ENCODE measurements around the gene CELA2A.
"Not testable (repeated sequence)": the region's sequence is repeated elsewhere in the genome, so short reads cannot be mapped to it uniquely, and the experiment has no call there.

Gene CELA2A

GRCh38 chr1:15468145-15468544, 11.6 kb downstream of the CELA2A start:
- no peak for DNase-seq (ENCODE audit: low read depth, low spot score)

GRCh38 chr1:15469361-15469760, 12.8 kb downstream of the CELA2A start:
- no peak for DNase-seq (ENCODE audit: low read depth, low spot score)

- not testable (repeated sequence) for DNase-seq (ENCODE audit: low read depth, low spot score)
These were observed 13.4 kb downstream of the CELA2A start for GRCh38 chr1:15469821-15470448.

DNA sequence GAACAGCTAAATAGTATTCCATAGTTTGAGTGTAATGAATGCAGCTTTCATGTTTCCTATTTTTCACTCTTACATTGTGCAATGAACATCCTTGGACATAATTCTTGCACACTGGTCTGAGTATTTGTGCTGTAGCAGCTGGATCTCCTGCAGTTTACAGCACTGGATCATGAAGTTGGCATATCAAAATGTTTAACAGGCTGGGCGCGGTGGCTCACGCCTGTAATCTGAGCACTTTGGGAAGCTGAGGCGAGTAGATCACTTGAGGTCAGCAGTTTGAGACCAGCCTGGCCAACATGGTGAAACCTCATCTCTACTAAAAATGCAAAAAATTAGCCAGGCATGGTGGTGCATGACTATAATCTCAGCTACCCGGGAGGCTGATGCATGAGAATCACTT, 14.5 kb downstream of the CELA2A start:
- DNase-seq (ENCODE audit: low read depth, low spot score): not testable (repeated sequence)

DNA sequence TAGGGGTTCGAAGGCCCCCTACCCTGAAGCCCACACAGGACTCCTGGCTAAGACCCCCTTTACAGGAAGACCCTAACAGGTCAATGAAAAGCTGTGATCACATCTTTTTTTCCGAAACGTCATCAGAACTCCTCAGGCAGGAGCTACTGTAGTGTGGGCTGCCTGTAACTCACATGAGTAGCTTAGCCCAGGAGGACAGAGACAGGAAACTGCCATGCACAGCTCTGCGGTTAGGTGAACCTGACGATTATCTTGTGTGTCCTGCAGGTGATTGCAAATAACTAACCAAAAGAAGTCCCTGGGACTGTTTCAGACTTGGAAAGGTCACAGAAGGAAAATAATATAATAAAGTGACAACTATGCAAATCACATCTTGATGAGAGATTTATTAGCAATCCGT, 15.2 kb downstream of the CELA2A start:
- not testable (repeated sequence) for DNase-seq (ENCODE audit: low read depth, low spot score)

GRCh38 chr1:15472587-15472986, 16.1 kb downstream of the CELA2A start:
- DNase-seq (ENCODE audit: low read depth, low spot score): no peak

- no peak for DNase-seq (ENCODE audit: low read depth, low spot score)
These were observed 19.3 kb downstream of the CELA2A start, which contains the start of gene CELA2B for GRCh38 chr1:15475752-15476314. CELA2B (plus strand) TSS chr1:15476104; CDS start chr1:15476126, 22 bp downstream.

GRCh38 chr1:15476927-15477326, 20.4 kb downstream of the CELA2A start:
- DNase-seq (ENCODE audit: low read depth, low spot score): no peak

DNA sequence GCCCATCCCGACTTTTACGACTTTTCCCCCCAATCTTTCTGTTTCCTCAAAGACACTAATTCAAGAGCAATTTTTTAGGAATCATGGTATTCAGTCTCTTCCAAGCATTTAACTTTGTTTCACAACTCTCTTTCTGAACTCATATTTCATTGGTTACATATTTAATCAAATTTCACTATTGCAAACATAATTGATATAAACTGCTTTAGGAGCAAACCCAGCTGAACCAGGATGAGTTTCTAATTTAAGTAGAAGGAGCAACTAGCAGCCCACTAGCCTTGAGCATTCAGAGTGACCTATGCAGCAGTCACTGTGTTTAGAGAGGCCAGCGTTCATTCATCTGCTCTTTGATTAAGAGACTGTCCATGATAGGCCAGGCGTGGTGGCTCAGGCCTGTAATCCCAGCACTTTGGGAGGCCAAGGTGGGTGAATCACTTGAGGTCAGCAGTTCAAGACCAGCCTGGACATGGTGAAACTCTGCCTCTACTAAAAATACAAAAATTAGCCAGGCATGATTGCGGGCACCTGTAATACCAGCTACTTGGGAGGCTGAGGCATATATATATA, 21.2 kb downstream of the CELA2A start:
- DNase-seq (ENCODE audit: low read depth, low spot score): no peak

DNA sequence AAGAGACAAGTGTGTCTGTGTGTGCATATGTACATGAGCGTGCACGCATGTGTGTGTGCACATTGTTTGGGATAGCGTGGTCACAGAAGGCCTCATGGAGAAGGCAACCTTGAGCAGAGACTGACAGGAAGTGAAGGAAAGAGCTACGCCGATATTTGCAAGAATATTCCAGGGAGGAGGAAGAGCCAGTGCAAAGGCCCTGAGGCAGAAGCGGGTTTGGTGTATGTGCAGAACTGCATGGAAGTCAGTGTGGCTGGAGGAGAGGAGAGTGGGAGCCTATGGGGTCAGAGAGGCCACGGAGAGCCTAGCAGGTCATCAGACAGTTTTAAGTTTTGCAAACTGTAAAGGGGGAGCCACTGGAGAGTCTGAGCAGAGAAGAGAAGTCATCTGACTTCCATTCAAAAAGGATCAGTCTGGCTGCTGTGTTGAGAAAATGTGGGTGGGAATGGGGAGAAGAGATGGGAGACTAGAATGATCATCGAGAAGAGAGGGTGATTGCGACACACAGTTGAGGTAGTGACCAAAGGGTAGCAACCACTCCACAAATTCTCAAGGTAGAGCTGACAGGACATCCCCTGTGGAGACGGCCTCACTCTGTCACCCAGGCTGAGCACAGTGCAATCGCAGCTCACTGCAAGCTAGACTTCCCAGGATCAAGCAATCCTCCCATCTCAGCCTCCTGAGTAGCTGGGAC, 23.3 kb downstream of the CELA2A start:
- no peak for DNase-seq (ENCODE audit: low read depth, low spot score)

DNA sequence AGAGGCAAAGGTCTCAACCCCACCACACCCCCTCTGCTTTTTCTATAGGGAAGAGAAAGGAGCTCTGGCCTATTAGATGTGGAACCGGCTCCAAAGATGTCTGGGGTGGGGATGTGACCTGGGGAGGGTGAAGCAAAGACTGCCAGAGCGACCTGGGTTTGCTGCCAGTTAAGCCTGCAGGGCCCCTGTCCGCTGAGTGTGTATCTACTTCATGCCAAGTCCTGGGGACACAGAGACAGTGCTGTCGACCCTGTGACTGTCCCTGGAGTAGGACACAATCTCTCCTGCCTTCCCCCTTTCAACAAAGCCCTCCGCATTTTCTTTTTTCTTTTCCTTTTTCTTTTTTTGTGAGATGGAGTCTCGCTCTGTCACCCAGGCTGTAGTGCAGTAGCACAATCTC, 25.9 kb downstream of the CELA2A start:
- not testable (repeated sequence) for DNase-seq (ENCODE audit: low read depth, low spot score)

- not testable (repeated sequence) for DNase-seq (ENCODE audit: low read depth, low spot score)
These were observed 26.5 kb downstream of the CELA2A start for GRCh38 chr1:15482983-15483543.

DNA sequence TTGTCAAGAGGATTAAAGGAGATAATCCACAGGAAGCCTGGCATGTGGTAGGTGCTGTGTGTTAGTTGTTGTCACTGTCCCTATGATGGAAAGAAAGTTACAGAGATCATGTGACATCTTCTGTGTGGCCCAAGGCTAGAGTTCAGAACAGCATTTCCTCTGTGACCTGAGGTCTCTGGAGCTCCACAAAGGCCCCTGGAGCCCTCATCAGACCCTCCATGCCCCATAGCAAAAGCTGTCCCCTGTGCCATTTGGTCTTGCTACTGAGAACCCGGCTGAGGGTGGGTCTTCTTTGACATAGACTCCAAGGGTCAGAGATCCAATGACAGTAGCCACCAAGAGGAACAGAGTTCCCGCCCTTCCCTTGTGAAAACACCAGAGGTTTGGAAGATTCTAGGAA, 27.4 kb downstream of the CELA2A start:
- no peak for DNase-seq (ENCODE audit: low read depth, low spot score)

DNA sequence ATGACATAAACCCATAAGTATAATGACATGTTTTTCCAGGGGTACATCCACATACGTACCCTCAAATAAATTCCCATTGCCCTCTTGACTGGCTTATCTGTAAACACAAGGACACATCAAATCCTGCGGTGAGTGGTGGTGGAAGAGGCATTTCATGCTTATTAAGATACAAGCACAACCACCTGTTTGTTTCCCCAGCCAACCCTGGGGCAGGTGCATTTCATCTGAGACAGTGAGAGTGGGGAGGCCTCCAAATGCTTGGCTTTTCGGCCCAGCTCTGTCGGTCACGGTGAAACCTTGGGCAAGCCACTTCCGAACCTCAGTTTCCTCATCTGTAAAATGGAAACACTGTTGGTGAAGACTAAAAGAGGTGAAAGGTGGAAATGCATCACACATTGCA, 27.9 kb downstream of the CELA2A start:
- not testable (repeated sequence) for DNase-seq (ENCODE audit: low read depth, low spot score)

- no peak for DNase-seq (ENCODE audit: low read depth, low spot score)
These were observed 29.1 kb downstream of the CELA2A start for GRCh38 chr1:15485636-15486035.

GRCh38 chr1:15486844-15487610, 30.5 kb downstream of the CELA2A start:
- not testable (repeated sequence) for DNase-seq (ENCODE audit: low read depth, low spot score)

- no peak for DNase-seq (ENCODE audit: low read depth, low spot score)
These were observed 31.8 kb downstream of the CELA2A start for GRCh38 chr1:15488371-15488770.

GRCh38 chr1:15489052-15489736, 32.7 kb downstream of the CELA2A start:
- no peak for DNase-seq (ENCODE audit: low read depth, low spot score)

- DNase-seq (ENCODE audit: low read depth, low spot score): not testable (repeated sequence)
These were observed 34.5 kb downstream of the CELA2A start for GRCh38 chr1:15491010-15491409.

DNA sequence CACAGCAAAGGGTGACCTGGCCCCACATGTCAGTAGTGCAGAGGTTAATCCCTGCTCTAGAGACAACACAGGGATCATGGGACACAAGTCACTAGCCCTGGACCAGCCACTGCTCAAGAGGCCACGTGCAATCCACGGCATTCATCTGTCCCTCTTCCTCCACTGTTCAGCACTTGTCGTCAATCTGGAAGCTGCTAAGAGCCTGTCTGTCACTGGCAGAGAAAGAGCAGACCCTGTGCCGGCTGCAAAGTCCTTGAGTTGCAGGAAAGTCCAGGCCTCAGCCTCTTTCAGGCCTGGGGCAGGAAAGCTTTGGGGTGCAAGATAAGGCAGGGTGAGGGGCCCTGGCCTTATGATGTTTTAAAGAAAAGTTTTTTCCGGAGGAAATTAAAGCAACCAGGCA, 36.1 kb downstream of the CELA2A start:
- DNase-seq (ENCODE audit: low read depth, low spot score): no peak

GRCh38 chr1:15493869-15494390, 37.4 kb downstream of the CELA2A start:
- no peak for DNase-seq (ENCODE audit: low read depth, low spot score)
